Measurements from ENCODE around the gene FGD6. TPM values are rescaled to one million over a fixed set of nuclear protein-coding genes. Genes with fewer than 3 reads are reported as not detected.
"Not testable (repeated sequence)": the region's sequence is repeated elsewhere in the genome, so short reads cannot be mapped to it uniquely, and the experiment has no call there.

Gene FGD6
- total and polyA plus RNA-seq, 3 donors from 2014 or later = 4.8 to 13.6 (median 13.1) TPM

- WGBS, 2 donors = 59 to 77% methylated on average over 2 of the region's 2 CpGs
- no peak for TF ChIP-seq POLR2A (IDR thresholded peaks at IDR 0.05)
- no peak for TF ChIP-seq CTCF (IDR thresholded peaks at IDR 0.05)
- no peak for DNase-seq
- Histone ChIP-seq H3K4me1 (no peaks in the 10 kb centered on the region), H3K27me3 (no peaks in the 10 kb centered on the region), H3K4me3 (no peak overlapping the region), H3K36me3 (ENCODE audit: low read depth, missing control alignments) (no peaks in the 10 kb centered on the region), H3K27ac (no peak overlapping the region), H3K9me3 (no peaks in the 10 kb centered on the region)
- intact Hi-C loops (cut with DNase I; ENCODE audit: low total_unique reads) = no loop called here
Observed at GRCh38 chr12:95142431-95143151, 74.7 kb downstream of the FGD6 start.

GRCh38 chr12:95141310-95141709, 76.0 kb downstream of the FGD6 start:
- Histone ChIP-seq H3K4me3 (no peak overlapping the region), H3K9me3 (no peaks in the 10 kb centered on the region), H3K27me3 (no peaks in the 10 kb centered on the region), H3K4me1 (no peaks in the 10 kb centered on the region), H3K36me3 (ENCODE audit: low read depth, missing control alignments) (no peaks in the 10 kb centered on the region), H3K27ac (no peak overlapping the region)
- no peak for DNase-seq
- intact Hi-C loops (cut with DNase I; ENCODE audit: low total_unique reads) = no loop called here
- TF ChIP-seq POLR2A (IDR thresholded peaks at IDR 0.05) = no peak
- TF ChIP-seq CTCF (IDR thresholded peaks at IDR 0.05) = no peak
- 85 to 88% methylated on average over 4 of the region's 4 CpGs for WGBS, 2 donors

GRCh38 chr12:95138031-95138430, 79.2 kb downstream of the FGD6 start:
- intact Hi-C loops (cut with DNase I; ENCODE audit: low total_unique reads); H3K36me3 ChIP-seq (ENCODE audit: low read depth, missing control alignments): not testable (repeated sequence)
- WGBS, 2 donors = 89 to 98% methylated on average over 8 of the region's 8 CpGs

GRCh38 chr12:95136598-95136997, 80.7 kb downstream of the FGD6 start:
- no peaks in the 10 kb centered on the region for H3K27me3 ChIP-seq
- no peak overlapping the region for H3K27ac ChIP-seq
- no peaks in the 10 kb centered on the region for H3K9me3 ChIP-seq
- no peak for DNase-seq
- H3K4me3 ChIP-seq = no peak overlapping the region
- no peaks in the 10 kb centered on the region for H3K36me3 ChIP-seq (ENCODE audit: low read depth, missing control alignments)
- WGBS, 2 donors = 88 to 89% methylated on average over 1 of the region's 1 CpG
- TF ChIP-seq CTCF (IDR thresholded peaks at IDR 0.05) (no peak), POLR2A (IDR thresholded peaks at IDR 0.05) (no peak)
- intact Hi-C loops (cut with DNase I; ENCODE audit: low total_unique reads) = no loop called here
- no peaks in the 10 kb centered on the region for H3K4me1 ChIP-seq

More at GRCh38 chr12:95138031-95138430, 79.2 kb downstream of the FGD6 start:
- not testable (repeated sequence) for H3K9me3 ChIP-seq, H3K27ac ChIP-seq, H3K4me3 ChIP-seq, H3K27me3 ChIP-seq, H3K4me1 ChIP-seq, DNase-seq

- DNase-seq = no peak
- WGBS, 2 donors = 91% methylated on average over 6 of the region's 6 CpGs
- TF ChIP-seq CTCF (IDR thresholded peaks at IDR 0.05) (no peak), POLR2A (IDR thresholded peaks at IDR 0.05) (no peak)
- intact Hi-C loops (cut with DNase I; ENCODE audit: low total_unique reads) = no loop called here
- Histone ChIP-seq H3K9me3 (no peaks in the 10 kb centered on the region), H3K36me3 (ENCODE audit: low read depth, missing control alignments) (no peaks in the 10 kb centered on the region), H3K4me1 (no peaks in the 10 kb centered on the region), H3K27me3 (no peaks in the 10 kb centered on the region), H3K4me3 (no peak overlapping the region), H3K27ac (no peak overlapping the region)
Observed at GRCh38 chr12:95134085-95134484, 83.2 kb downstream of the FGD6 start.

Data from testis (tissue), 3 donors.